ENCODE measurements around the gene ASIC2. TPM values are rescaled to one million over a fixed set of nuclear protein-coding genes. Genes with fewer than 3 reads are reported as not detected.

The ASIC2 gene
- total and polyA plus RNA-seq, 2 experiments from 2014 or later: 0.52 to 2.8 TPM

DNA sequence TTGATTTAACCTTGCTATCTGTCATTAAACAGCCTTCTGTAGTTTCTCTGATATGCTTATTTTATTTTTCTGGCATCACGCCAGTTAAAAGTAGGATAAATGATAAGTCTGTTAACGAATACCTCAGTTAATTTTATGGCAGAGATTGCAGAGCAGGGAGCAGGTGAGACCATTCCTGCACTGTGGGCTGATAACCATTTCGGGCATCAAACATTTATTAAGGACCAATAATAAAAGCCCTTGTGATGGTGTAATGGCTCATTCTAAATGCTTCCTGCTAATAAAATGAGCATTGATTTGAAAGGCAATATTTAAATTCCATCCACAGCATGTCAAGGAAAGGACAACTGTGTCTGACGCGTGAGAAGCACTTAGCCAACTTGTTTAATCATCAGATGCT is 94.1 kb downstream of the ASIC2 start:
- H3K27me3 Mint-ChIP-seq (ENCODE audit: insufficient read depth, low read depth, poor library complexity): peaks cover 46% of the 10 kb centered on the region
- ATAC-seq (no peak), DNase-seq (ENCODE audit: low spot score) (no peak)
- H3K4me3 ChIP-seq: no peak overlapping the region
- no peaks in the 10 kb centered on the region; the same call in 1 of the 2 replicates for H3K36me3 ChIP-seq (ENCODE audit: insufficient read depth)
- H3K27ac ChIP-seq (ENCODE audit: low read depth): no peak overlapping the region
- H4K20me1 ChIP-seq (replicated peaks; ENCODE audit: insufficient read depth): no peaks in the 10 kb centered on the region
- H3K9me3 Mint-ChIP-seq: no peaks in the 10 kb centered on the region
- peaks cover 15% of the 10 kb centered on the region for H3K4me1 Mint-ChIP-seq
- H3K4me2 ChIP-seq: no peak overlapping the region
- TF ChIP-seq CREB1 (CRISPR knock-in tag; IDR thresholded peaks at IDR 0.05; ENCODE audit: low read depth): no peak
- TF ChIP-seq, protein P1, sequence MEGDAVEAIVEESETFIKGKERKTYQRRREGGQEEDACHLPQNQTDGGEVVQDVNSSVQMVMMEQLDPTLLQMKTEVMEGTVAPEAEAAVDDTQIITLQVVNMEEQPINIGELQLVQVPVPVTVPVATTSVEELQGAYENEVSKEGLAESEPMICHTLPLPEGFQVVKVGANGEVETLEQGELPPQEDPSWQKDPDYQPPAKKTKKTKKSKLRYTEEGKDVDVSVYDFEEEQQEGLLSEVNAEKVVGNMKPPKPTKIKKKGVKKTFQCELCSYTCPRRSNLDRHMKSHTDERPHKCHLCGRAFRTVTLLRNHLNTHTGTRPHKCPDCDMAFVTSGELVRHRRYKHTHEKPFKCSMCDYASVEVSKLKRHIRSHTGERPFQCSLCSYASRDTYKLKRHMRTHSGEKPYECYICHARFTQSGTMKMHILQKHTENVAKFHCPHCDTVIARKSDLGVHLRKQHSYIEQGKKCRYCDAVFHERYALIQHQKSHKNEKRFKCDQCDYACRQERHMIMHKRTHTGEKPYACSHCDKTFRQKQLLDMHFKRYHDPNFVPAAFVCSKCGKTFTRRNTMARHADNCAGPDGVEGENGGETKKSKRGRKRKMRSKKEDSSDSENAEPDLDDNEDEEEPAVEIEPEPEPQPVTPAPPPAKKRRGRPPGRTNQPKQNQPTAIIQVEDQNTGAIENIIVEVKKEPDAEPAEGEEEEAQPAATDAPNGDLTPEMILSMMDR (conservative IDR thresholded peaks at IDR 0.05; ENCODE audit: low read depth in 2 of 2): no peak
- TF ChIP-seq EZH2 (IDR thresholded peaks at IDR 0.05; ENCODE audit: low read depth, unreplicated experiment): no peak
- TF ChIP-seq NANOG (IDR thresholded peaks at IDR 0.05; ENCODE audit: borderline replicate concordance): no peak
- TF ChIP-seq, protein P2, sequence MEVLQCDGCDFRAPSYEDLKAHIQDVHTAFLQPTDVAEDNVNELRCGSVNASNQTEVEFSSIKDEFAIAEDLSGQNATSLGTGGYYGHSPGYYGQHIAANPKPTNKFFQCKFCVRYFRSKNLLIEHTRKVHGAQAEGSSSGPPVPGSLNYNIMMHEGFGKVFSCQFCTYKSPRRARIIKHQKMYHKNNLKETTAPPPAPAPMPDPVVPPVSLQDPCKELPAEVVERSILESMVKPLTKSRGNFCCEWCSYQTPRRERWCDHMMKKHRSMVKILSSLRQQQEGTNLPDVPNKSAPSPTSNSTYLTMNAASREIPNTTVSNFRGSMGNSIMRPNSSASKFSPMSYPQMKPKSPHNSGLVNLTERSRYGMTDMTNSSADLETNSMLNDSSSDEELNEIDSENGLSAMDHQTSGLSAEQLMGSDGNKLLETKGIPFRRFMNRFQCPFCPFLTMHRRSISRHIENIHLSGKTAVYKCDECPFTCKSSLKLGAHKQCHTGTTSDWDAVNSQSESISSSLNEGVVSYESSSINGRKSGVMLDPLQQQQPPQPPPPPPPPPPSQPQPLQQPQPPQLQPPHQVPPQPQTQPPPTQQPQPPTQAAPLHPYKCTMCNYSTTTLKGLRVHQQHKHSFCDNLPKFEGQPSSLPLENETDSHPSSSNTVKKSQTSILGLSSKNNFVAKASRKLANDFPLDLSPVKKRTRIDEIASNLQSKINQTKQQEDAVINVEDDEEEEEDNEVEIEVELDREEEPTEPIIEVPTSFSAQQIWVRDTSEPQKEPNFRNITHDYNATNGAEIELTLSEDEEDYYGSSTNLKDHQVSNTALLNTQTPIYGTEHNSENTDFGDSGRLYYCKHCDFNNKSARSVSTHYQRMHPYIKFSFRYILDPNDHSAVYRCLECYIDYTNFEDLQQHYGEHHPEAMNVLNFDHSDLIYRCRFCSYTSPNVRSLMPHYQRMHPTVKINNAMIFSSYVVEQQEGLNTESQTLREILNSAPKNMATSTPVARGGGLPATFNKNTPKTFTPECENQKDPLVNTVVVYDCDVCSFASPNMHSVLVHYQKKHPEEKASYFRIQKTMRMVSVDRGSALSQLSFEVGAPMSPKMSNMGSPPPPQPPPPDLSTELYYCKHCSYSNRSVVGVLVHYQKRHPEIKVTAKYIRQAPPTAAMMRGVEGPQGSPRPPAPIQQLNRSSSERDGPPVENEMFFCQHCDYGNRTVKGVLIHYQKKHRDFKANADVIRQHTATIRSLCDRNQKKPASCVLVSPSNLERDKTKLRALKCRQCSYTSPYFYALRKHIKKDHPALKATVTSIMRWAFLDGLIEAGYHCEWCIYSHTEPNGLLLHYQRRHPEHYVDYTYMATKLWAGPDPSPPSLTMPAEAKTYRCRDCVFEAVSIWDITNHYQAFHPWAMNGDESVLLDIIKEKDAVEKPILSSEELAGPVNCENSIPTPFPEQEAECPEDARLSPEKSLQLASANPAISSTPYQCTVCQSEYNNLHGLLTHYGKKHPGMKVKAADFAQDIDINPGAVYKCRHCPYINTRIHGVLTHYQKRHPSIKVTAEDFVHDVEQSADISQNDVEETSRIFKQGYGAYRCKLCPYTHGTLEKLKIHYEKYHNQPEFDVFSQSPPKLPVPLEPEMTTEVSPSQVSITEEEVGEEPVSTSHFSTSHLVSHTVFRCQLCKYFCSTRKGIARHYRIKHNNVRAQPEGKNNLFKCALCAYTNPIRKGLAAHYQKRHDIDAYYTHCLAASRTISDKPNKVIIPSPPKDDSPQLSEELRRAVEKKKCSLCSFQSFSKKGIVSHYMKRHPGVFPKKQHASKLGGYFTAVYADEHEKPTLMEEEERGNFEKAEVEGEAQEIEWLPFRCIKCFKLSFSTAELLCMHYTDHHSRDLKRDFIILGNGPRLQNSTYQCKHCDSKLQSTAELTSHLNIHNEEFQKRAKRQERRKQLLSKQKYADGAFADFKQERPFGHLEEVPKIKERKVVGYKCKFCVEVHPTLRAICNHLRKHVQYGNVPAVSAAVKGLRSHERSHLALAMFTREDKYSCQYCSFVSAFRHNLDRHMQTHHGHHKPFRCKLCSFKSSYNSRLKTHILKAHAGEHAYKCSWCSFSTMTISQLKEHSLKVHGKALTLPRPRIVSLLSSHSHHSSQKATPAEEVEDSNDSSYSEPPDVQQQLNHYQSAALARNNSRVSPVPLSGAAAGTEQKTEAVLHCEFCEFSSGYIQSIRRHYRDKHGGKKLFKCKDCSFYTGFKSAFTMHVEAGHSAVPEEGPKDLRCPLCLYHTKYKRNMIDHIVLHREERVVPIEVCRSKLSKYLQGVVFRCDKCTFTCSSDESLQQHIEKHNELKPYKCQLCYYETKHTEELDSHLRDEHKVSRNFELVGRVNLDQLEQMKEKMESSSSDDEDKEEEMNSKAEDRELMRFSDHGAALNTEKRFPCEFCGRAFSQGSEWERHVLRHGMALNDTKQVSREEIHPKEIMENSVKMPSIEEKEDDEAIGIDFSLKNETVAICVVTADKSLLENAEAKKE (CRISPR knock-in tag; IDR thresholded peaks at IDR 0.05): no peak
- no peak for TF ChIP-seq POLR2AphosphoS5 (IDR thresholded peaks at IDR 0.05; ENCODE audit: low read depth)
- TF ChIP-seq JUNB (IDR thresholded peaks at IDR 0.05; ENCODE audit: unreplicated experiment): no peak
- TF ChIP-seq ZNF114 (CRISPR knock-in tag; IDR thresholded peaks at IDR 0.05): no peak
- no peak for TF ChIP-seq STAT1 (IDR thresholded peaks at IDR 0.05; ENCODE audit: unreplicated experiment)
- TF ChIP-seq, protein P3, sequence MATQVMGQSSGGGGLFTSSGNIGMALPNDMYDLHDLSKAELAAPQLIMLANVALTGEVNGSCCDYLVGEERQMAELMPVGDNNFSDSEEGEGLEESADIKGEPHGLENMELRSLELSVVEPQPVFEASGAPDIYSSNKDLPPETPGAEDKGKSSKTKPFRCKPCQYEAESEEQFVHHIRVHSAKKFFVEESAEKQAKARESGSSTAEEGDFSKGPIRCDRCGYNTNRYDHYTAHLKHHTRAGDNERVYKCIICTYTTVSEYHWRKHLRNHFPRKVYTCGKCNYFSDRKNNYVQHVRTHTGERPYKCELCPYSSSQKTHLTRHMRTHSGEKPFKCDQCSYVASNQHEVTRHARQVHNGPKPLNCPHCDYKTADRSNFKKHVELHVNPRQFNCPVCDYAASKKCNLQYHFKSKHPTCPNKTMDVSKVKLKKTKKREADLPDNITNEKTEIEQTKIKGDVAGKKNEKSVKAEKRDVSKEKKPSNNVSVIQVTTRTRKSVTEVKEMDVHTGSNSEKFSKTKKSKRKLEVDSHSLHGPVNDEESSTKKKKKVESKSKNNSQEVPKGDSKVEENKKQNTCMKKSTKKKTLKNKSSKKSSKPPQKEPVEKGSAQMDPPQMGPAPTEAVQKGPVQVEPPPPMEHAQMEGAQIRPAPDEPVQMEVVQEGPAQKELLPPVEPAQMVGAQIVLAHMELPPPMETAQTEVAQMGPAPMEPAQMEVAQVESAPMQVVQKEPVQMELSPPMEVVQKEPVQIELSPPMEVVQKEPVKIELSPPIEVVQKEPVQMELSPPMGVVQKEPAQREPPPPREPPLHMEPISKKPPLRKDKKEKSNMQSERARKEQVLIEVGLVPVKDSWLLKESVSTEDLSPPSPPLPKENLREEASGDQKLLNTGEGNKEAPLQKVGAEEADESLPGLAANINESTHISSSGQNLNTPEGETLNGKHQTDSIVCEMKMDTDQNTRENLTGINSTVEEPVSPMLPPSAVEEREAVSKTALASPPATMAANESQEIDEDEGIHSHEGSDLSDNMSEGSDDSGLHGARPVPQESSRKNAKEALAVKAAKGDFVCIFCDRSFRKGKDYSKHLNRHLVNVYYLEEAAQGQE (IDR thresholded peaks at IDR 0.05; ENCODE audit: unreplicated experiment): no peak
- no peak for TF ChIP-seq EZH2phosphoT487 (IDR thresholded peaks at IDR 0.05; ENCODE audit: unreplicated experiment)
- TF ChIP-seq ZNF331 (CRISPR knock-in tag; IDR thresholded peaks at IDR 0.05; ENCODE audit: low read depth): no peak
- TF ChIP-seq, protein P4, sequence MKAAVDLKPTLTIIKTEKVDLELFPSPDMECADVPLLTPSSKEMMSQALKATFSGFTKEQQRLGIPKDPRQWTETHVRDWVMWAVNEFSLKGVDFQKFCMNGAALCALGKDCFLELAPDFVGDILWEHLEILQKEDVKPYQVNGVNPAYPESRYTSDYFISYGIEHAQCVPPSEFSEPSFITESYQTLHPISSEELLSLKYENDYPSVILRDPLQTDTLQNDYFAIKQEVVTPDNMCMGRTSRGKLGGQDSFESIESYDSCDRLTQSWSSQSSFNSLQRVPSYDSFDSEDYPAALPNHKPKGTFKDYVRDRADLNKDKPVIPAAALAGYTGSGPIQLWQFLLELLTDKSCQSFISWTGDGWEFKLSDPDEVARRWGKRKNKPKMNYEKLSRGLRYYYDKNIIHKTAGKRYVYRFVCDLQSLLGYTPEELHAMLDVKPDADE (IDR thresholded peaks at IDR 0.05): no peak
- H3K4me1 ChIP-seq (ENCODE audit: insufficient read depth): peaks cover 8% of the 10 kb centered on the region
- no peaks in the 10 kb centered on the region for H3K79me2 ChIP-seq (replicated peaks; ENCODE audit: insufficient read depth)
- no peak overlapping the region for H2AFZ ChIP-seq
- no peaks in the 10 kb centered on the region for H3K9me2 ChIP-seq (ENCODE audit: insufficient read depth)
- H3F3A ChIP-seq (replicated peaks; ENCODE audit: low read depth): no peaks in the 10 kb centered on the region
- H3K27me3 ChIP-seq (ENCODE audit: insufficient read depth): peaks cover 65% of the 10 kb centered on the region
- no peak overlapping the region for H3K27ac Mint-ChIP-seq
- no peaks in the 10 kb centered on the region for H3K36me3 Mint-ChIP-seq (ENCODE audit: low read depth)
- no peak overlapping the region for H3K4me3 Mint-ChIP-seq
